NCI-H526 treated with DMSO at 0.1 percent for 48 hours (cell line): Measurements from ENCODE around the gene BMPR1B.
"Not testable (repeated sequence)": the region's sequence is repeated elsewhere in the genome, so short reads cannot be mapped to it uniquely, and the experiment has no call there.

Experiments
- DNase-seq: peaks from one replicate; lab custom pipeline; 2025; lab: John Stamatoyannopoulos, UW

The BMPR1B gene

DNA sequence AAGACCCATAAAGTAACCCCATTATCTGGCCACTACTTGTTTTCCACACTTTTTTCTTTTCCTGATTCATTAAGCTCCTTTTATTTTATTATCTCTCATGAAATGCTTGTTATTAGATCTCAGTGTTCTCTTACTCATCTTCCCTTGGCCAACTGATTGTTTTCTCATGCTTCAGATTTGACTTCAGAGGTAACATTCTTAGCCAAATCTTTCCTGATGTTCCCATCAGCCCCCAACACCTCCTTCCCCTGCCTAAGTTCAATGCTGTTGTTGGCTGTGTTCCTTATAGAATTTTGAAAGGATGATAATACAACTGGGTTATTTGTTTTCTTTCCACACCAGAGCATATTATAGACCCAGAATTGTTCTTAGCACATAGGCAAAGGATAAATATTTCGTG lies 75.6 kb downstream of the BMPR1B start:
- DNase-seq: no peak

DNA sequence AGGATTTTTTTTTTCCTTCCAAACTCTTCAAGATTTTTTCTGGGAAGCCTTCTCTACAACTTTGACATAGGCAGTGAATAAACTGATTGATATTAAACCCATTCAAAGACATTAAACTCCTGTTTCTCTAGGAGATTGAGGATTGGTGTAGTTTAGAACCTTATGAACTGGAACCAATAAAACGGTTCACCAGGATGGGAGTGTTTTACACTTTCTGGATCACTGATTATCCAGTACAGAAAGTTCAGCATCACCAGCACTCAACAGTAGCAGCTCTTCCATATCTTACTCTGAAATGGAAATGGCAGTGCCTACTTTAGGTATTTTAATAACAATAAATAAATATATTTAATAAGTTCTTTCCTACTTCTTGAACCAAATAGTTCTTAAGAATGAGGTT lies 76.7 kb downstream of the BMPR1B start:
- no peak for DNase-seq

DNA sequence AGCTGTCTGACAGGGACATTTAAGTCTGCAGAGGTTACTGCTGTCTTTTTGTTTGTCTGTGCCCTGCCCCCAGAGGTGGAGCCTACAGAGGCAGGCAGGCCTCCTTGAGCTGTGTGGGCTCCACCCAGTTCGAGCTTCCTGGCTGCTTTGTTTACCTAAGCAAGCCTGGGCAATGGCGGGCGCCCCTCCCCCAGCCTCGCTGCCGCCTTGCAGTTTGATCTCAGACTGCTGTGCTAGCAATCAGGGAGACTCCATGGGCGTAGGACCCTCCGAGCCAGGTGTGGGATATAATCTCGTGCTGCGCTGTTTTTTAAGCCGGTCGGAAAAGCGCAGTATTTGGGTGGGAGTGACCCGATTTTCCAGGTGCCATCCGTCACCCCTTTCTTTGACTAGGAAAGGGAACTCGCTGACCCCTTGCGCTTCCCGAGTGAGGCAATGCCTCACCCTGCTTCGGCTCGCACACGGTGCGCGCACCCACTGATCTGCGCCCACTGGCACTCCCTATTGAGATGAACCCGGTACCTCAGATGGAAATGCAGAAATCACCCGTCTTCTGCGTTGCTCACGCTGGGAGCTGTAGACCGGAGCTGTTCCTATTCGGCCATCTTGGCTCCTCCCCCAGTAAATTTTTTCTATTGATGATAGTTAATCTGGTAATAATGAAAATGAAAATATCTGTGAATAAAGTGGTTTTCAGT lies 83.6 kb downstream of the BMPR1B start:
- not testable (repeated sequence) for DNase-seq

DNA sequence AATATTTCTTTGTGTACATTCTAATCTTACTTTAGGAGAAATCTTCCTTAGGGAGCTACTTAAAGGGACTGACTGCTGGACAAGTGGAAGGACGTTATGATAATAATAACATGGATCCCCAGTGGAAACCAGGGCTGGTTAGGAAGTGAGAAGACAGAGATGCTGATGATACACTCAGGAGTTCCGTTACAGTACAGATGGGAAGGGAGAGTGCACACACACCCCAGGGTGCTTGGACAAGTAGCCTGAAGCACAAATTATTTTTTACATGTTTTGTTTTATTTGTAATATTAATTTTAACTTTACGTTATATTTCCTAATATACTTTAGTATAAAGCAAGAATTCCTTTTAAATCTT lies 84.1 kb downstream of the BMPR1B start:
- no peak for DNase-seq

DNA sequence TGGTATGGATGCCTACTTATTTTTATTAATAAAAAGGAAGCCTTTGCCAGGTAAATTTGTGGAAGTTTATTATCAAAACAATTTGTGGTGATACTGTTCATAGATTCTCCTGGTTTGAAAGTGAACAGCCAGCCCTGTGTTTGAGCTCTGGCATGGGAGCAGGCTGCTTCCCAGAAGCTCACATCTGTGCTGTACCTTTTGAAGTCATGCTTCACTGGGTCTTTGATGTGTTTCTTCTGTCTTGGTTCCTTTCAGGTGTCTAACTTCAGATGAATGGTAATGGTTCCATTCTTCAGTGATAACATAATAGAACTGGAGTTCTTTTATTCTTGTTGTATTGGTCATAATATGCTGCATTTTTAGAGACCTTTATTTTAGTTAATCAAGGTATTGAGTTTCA lies 85.5 kb downstream of the BMPR1B start:
- no peak for DNase-seq

DNA sequence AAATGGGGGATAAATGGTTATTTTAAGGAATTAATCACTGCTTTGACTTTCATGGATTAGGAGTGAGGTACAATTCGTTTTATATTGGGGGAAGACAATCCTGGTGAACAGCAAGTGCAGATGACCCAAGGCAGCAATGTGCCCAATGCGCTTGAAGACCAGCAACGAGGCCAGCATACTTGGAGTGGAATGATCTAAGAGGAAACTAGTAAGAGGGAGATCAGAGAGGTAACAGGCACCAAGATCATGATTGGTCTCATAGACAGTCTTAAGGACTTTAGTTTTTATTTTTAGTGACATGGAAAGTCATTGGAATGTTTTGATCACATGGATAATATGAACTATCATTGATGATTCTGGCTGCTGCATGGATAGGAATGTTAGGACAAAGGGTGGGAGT lies 90.6 kb downstream of the BMPR1B start:
- DNase-seq: no peak

DNA sequence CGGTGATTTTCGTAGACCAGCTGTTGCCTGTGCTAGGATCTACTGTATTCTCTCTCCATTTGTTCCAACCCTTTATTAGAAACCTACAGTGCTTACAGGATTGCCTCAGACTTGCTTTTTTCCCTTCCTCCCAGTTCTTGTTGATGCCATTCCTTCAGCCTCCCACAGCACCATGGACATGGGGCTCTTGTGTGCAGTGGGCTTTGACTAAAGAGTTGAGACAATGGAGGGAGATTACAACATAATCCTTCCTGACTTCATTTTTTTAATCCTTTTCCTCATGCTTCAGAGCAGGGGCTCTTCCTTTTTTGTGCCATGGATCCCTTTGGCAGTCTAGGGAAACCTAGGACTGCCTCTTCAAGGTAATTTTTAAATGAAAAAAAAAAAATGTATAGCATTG lies 92.1 kb downstream of the BMPR1B start:
- DNase-seq: no peak

DNA sequence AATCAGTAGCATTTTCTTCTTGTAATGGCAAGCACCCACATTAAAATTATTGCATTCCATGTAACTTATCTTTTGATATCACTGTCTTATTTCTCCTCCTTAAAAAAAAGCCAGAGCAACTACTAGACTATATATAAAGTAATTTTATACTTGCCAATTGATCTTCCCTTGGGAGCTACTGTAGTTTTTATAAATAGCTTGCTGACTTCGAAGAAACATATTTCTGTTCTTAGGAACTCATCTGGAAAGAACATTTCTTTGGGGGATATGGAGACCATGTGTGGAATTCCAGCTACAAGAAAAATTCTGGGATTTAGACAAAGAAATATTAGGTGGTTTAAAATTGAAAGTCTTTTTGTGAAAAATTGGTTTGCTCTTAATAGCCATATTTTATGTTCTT lies 94.9 kb downstream of the BMPR1B start:
- DNase-seq: no peak

DNA sequence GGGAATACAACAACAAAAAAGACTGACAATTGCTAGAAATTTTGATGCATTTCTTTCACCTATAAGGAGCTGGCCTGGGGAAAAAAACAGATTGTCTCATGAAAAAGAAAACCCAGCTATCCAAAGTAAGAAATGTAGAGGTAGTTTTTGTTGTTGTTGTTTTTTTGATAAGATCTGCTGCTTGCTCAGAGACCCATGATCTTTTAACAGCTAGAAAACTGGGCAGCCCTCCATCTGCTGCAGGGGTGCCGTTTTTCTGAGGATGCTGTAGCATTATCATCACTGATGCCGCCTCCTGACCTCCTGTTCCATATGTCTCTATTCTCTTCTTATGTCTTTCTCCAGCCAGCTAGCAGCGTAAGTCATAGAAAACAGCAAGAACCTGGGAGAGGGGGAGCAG lies 98.3 kb downstream of the BMPR1B start:
- no peak for DNase-seq

DNA sequence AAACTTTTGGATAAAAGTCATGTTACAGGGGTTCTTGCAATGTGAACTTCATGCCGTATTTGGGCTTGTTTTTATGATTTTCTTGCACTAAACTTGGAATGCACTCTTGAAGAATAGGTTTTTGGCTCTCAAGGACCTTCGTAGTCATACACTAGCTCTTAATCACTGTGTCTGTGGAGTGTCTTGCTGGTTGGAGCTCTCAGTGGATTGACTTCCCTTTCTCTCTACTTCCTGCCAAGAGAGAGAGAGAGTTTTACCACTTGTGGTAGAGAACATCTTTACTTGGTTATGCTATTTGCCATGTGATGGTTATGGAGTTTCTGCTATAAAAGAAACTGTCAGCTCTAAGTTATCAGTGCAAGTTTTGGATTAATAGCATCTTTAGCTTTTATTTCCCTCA lies 112.4 kb downstream of the BMPR1B start:
- DNase-seq: no peak

DNA sequence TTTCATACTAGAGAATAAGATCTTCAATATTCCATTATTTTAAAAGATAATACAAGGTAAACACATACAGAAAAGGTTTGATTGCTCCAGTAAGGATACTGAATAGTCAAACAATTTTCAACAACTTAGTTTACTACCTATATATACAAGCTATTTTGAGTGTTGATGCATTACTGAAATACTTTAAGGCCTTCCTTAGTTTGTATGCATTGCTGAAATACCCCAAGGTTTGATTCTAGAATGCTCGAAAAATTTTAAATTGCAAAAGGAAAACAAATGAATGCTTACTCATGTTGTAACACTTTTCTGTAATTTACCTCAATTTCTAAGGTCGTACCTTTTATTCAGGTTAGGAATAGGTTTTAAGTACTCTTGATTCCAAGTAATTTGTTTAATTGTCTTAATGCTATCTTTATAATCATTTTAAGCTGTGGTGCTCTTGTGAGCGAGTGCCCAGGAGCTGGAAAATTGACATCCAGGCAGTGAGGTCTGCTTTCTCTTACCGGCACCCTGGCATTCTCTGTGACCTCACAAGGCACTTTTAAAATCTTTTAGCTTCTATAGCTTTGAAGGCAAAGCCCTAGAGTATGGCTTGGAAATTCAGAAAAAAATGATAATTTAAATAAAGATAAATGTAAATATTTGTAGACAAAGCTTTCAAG lies 114.0 kb downstream of the BMPR1B start:
- DNase-seq: no peak

DNA sequence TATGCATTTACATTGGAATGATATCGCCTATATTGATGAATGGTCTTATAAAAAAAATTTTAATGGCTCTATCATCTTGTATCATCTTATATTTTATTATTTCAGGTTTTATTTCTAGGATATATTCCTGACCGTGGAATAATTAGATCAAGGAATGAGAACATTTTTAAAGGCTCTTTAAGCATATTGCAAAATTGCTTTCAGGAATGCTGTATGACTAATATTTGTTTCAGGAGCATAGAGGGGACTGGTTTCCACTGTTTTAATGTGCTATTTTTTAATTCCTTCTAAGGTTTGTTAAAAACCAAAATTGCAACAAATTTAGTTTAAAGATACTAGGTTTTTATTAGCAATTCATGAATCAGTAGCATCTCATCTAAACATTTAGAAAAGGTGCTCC lies 120.2 kb downstream of the BMPR1B start:
- DNase-seq: no peak

DNA sequence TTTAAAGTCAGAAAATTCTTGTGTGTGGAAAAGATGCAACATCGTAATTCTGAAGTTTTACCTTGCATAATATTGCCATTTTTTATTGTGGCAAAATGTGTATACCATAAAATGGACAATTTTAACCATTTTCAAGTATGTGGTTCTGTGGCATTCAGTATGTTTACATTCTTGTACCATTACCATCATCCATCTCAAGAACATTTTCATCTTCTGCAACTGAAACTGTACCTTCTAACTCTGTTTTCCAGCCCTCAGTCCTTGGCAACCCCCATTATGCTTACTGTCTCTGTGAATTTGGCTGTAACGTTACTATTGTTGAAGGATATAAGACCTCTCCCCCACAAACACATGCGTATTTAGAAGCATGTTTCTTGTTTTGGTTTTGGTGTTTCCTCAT lies 123.2 kb downstream of the BMPR1B start:
- no peak for DNase-seq

DNA sequence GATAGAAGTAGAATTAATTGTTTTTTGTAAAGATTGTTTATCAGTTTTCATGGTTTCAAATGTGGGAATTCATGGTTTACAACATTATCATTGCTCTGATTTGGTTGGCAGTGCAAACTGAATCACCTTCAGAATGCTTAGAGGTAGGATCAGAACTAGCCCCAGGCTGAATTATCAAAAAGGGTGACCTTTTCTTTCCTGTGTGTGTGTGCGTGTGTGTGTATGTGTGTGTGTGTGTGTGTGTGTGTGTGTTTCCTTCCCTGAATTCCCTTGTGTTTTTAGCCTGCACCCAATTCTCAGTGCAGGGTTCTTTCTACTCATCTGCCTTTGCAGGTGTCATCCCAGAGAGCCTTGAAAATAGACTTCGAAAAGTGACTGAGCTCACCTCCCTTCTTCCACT lies 125.0 kb downstream of the BMPR1B start:
- no peak for DNase-seq

DNA sequence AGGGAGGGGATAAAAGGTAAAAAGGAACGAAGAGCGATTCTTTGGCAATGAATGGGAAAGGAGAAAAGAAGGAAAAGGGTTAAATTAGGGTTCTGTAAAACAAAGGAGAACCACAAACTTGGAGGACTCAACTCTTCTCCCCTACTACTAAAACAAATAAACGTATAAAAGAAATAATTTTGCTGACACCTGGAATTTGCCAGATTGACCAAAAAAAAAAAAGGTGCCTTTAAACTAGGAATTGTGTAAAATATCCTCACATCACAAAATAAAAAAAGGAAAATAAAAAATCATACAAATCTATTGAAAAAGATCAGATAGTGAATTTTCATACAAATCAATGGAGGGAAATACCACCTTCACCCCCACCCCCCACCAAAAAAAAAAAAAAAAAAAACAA lies 129.3 kb downstream of the BMPR1B start:
- no peak for DNase-seq

DNA sequence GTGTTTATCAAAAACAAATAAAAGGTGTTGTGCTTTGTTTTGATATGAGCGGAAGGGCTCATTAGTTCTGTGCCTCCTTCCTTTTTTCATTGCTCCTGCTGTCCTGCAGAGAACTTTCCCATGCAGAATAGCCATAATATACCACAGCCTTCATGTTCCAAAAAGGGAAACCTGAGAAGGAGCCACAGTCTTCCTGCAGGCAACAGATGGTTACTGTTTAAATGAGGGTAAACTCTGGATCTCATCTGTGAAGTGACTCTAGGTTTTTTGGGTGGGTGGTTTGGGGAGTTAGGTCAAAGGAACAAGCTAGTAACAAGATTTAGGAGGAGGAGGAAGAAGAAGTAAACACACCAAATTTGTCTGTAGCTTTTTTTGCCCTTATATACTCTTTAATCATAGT lies 131.8 kb downstream of the BMPR1B start:
- DNase-seq: no peak

DNA sequence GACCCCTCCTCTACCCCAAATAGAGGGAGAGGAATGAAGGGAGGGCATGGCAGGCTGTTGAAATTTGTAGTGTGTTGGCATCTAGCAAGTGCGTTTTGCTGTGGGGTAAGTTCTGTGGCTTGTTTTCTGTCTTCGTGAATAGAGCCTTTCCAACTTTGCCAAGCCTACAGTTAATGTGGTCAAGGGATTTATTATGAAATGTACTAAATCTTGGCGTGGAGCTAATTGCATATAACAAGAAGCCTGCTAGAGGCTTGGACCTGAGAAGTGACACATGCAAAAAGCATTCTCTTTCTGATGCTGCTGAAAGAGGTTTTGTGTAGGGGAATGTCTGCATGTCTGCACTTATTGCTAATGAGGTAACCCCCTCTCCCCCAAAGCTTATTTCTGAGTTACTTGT lies 132.2 kb downstream of the BMPR1B start:
- DNase-seq: no peak

DNA sequence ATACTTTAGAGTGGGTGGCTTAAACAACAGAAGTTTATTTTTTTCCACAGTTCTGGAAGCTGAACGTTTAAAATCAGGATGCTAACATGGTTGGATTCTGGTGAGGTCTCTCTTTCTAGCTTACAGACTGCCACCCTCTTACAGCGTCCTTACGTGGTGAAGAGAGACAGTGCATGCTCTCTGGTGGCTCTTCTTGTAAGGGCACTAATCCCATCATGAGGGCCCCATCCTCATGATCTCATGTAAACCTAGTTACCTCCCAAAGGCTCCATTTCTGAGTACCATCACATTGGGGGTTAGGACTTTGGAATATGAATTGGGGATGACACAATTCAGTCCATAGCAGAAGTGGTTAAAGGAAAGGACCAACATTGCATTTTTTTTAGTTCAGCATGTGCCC lies 132.8 kb downstream of the BMPR1B start:
- DNase-seq: no peak

DNA sequence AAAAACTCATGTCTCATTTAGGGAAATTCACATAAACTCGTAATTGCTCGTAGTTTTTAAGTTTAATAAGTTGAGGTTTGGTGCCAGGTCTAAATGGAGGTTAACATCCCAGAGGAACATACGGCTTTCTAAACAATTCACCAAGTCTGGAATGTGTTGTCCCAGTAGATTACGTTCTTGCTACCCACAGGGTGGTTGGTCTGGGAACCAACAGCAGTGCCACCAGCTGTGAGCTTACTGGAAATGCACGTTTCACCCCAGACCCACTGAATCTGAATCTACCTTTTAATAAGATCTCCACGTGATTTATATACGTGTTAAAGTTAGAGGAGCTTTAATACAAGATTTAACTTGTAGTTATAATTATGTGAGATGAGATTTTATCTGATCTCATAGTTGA lies 134.3 kb downstream of the BMPR1B start:
- DNase-seq: no peak

DNA sequence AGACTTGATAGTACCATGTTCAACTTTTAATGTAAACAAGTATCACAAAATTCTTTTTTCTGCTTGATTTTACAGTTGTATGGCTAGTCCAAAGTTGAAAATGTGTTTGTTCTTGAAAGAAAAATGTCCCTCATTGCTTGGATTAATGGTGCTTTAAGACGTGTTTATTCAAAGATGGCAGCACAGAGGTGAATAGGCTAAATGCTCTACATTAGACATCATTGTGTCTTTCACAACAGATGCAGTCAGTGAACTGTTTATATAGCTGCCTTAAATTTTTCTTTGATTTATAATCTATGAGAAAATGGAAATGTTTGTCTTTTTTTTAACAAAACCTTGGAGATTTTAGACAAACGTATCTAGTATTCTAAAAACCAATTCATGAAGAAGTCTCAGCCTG lies 137.3 kb downstream of the BMPR1B start:
- no peak for DNase-seq

DNA sequence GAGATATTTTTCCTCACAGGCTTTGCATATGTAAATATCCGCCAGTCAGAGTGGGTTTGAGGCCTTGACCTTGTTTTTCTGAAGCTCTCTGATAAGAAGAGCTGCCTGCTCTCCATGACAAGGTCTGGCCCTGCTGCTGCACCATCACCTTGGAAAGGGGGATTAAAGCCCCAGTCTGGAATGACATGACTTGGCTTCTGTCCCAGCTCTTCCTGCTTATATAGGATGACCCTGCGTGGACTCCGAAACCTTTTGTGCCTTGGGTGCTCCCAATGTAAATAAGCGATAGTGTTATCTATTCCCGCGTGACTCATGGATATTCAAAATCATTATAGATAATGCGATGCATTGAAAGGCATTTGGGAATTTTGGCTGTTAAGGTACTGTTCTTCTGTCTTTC lies 139.3 kb downstream of the BMPR1B start:
- peak; percentile 58 for DNase-seq

DNA sequence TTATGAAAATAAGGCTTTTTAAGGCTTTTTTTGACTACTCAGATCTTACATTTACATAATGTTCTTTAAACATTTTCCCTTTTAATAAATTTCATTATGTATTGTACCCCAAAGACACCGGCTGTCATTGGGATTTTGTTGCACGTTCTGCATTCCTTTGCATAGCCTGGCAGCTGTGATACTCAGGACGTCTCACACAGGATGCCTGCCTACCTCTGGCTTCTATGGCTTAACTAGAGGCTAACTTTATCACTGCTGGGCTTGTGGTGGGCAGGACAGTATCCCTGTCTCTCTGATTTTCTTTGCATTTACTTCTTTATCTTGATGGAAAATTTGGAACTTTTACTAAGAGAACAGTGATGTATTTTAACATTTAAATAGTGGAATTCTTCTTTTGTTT lies 147.8 kb downstream of the BMPR1B start:
- DNase-seq: no peak

DNA sequence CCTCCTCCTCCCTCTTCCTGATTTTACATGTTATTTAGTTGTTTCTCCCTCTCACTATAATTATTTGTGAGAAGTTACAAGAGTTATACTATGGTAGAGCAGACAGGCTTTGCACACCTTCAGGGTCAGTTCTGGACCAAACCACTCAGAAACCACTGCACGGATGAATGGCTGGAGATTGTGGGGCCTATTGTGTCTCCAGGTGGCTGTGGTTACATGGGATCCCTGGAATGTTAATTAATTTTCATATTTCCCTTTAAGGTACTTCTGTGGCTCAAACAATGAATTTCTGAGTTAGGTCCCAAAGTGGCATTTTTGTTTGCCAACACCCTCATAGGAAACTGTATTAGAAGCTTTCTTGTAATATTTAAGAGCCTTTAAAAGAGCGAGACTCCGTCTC lies 151.9 kb downstream of the BMPR1B start:
- DNase-seq: peak; percentile 79

DNA sequence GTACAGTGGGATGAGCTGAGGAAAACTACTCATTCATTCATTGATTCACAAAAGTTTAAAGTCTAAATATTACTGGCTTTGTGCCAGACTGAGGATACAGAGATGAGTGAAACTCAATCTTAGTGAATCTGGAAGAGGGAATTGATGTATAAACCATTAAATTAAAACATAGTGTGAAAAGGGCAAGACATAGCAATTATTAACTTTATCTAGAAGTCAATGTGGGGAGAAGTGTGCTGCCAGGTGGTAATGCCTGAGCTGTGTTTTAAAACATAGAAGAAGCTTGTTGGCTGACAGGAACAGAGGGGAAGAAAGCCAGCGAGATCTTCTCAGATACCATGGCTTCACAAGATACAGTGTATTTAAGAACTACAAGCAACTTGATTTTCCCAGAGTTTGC lies 153.4 kb downstream of the BMPR1B start:
- DNase-seq: no peak
